Osteocyte (in vitro differentiated cells): Measurements from ENCODE around the gene QSOX1. TPM values are rescaled to one million over a fixed set of nuclear protein-coding genes. Genes with fewer than 3 reads are reported as not detected.

Source experiments
- DNase-seq: peaks from one replicate; pipeline ENCODE4 v3.0.0; 2021; ENCODE audit warnings: mixed read lengths; ENCODE audit not compliant: unreplicated experiment; ENCODE audit errors: extremely low spot score
- H3K27ac Mint-ChIP-seq: one replicate; pipeline ENCODE4 v1.8.0; 2021; ENCODE audit warnings: mild to moderate bottlenecking, mixed read lengths; ENCODE audit not compliant: unreplicated experiment
- H3K27me3 Mint-ChIP-seq: one replicate; pipeline ENCODE4 v1.8.0; 2021; ENCODE audit warnings: mixed read lengths; ENCODE audit not compliant: unreplicated experiment
- H3K36me3 Mint-ChIP-seq: one replicate; pipeline ENCODE4 v1.8.0; 2021; ENCODE audit warnings: mixed read lengths; ENCODE audit not compliant: unreplicated experiment
- H3K4me1 Mint-ChIP-seq: one replicate; pipeline ENCODE4 v1.8.0; 2021; ENCODE audit warnings: mixed read lengths; ENCODE audit not compliant: unreplicated experiment
- H3K4me3 Mint-ChIP-seq: one replicate; pipeline ENCODE4 v1.8.0; 2021; ENCODE audit warnings: mild to moderate bottlenecking, moderate library complexity, mixed read lengths; ENCODE audit not compliant: unreplicated experiment
- H3K9me3 Mint-ChIP-seq: one replicate; pipeline ENCODE4 v1.8.0; 2021; ENCODE audit warnings: mixed read lengths; ENCODE audit not compliant: unreplicated experiment
- total RNA-seq: library from RNA; stranded (reverse); gene quantifications from 2 replicates; pipeline ENCODE4 v1.2.1, GENCODE V29; 2021
- TF ChIP-seq, protein P1 (sequence below): fragments of 200-600 bp; sonication (generic); IDR thresholded peaks from 2 replicates; pipeline ENCODE4 v1.5.0; 2021; ENCODE audit warnings: antibody characterized with exemption, mild to moderate bottlenecking, moderate library complexity

The QSOX1 gene
- total RNA-seq, 1 donor from 2014 or later = 152 TPM

DNA sequence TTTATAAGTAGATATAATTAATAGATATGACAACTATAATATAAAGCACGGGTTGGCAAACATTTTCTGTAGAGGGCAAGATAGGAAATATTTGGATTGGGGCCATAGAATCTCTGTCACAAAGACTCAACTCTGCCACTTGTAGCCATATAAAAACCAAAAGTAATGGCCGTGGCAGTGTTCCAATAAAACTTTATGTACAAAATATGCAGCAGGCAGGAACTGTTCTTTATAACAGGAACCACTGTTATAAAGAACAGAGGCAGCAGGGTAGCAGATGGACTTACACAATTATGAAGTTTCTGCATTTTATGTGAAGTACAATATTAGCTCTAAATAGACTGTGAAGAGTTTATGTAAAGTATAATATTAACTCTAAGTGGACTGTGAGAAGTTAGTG lies 16.9 kb upstream of the QSOX1 start:
- DNase-seq = no peak
- TF ChIP-seq, protein P1, sequence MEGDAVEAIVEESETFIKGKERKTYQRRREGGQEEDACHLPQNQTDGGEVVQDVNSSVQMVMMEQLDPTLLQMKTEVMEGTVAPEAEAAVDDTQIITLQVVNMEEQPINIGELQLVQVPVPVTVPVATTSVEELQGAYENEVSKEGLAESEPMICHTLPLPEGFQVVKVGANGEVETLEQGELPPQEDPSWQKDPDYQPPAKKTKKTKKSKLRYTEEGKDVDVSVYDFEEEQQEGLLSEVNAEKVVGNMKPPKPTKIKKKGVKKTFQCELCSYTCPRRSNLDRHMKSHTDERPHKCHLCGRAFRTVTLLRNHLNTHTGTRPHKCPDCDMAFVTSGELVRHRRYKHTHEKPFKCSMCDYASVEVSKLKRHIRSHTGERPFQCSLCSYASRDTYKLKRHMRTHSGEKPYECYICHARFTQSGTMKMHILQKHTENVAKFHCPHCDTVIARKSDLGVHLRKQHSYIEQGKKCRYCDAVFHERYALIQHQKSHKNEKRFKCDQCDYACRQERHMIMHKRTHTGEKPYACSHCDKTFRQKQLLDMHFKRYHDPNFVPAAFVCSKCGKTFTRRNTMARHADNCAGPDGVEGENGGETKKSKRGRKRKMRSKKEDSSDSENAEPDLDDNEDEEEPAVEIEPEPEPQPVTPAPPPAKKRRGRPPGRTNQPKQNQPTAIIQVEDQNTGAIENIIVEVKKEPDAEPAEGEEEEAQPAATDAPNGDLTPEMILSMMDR = no peak
- Mint-ChIP-seq H3K4me3 (no peak overlapping the region), H3K9me3 (no peaks in the 10 kb centered on the region), H3K4me1 (no peaks in the 10 kb centered on the region), H3K36me3 (no peaks in the 10 kb centered on the region), H3K27me3 (no peaks in the 10 kb centered on the region), H3K27ac (no peak overlapping the region)

DNA sequence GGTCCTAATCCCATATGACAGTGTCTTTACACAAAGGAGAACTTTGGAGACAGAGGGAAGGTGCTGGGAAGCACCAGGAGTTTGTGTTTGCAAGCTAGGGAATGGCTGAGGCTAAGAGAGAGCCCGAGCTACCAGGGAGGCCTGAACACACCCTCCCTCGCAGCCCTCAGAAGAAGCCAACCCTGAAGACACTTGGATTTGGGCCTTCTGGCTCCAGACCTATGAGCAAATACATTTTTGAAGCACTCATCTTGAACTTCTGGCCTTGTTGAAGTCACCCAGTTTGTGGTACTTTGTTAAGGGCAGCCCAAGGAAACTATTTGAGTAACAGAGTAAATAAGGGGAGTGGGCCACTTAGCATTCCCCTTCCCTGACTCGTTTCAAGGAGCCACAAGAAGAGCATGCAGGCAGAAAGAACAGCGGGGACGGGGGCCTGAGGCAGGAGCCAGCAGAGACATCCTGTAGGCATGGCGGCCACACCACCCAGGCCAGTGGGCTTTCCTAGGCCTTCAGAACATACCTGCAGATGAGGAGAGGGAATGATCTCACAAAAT lies 13.2 kb upstream of the QSOX1 start:
- TF ChIP-seq, protein P1 = no peak
- Mint-ChIP-seq H3K9me3 (no peaks in the 10 kb centered on the region), H3K4me3 (no peak overlapping the region), H3K4me1 (no peaks in the 10 kb centered on the region), H3K27ac (no peak overlapping the region), H3K36me3 (no peaks in the 10 kb centered on the region), H3K27me3 (no peaks in the 10 kb centered on the region)
- peak; percentile 34 for DNase-seq

DNA sequence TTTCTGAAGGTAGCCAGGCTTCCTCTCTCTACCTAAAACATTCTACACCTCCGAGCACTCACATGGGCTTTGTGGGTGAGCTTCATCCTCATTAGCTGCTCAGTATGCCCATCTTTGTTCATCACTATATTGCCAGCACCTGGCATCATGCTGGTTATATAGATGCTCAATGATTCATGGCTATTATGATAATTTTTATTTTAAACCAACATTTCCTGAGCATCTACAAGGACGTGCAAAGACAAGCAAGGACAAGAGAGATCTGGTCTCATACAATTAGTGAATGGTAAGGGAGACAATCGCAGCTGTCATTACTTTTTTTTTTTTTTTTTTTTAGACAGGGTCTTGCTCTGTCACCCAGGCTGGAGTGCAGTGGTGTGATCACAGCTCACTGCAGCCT lies 11.3 kb upstream of the QSOX1 start:
- no peaks in the 10 kb centered on the region for H3K9me3 Mint-ChIP-seq

DNA sequence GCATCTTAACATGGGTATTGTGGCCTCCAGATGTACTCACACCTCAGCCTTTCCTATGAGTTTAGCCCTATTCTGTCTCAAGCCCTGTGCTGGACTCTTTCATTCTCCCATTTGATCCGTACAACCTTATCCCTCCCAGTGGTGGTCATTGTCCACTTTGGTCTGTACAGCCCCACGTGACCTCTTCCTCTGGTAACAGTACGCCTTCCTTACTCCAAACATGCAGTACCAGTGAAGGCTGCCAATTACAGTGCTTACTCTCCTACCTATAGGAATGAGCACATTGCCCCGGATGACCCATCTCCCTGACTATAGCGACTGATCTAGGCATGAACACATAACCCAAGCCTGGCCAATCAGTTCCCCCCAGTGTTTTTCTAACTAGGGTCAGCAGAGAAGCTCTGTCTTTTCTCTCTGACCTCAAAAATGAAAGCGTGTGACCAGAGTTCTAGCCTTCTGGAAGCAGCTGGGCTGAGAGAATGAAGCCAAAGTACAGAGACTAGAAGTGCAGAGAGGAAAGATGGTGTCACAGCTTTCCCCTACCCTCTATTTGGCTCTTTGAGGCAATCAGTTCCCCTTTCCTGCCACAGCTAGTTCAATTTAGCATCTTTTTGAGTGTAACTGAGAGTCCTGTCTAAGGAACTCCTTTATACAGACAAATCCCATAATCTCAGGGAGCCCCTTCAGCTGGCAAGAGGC lies 9.9 kb upstream of the QSOX1 start:
- Mint-ChIP-seq H3K9me3 (no peaks in the 10 kb centered on the region), H3K27ac (no peak overlapping the region), H3K4me1 (no peaks in the 10 kb centered on the region), H3K27me3 (no peaks in the 10 kb centered on the region), H3K4me3 (no peak overlapping the region), H3K36me3 (no peaks in the 10 kb centered on the region)
- TF ChIP-seq, protein P1 = no peak
- DNase-seq = peak; percentile 44

More for the DNA sequence above, 11.3 kb upstream of the QSOX1 start:
- H3K27ac Mint-ChIP-seq = no peak overlapping the region
- DNase-seq = no peak
- no peaks in the 10 kb centered on the region for H3K36me3 Mint-ChIP-seq
- no peaks in the 10 kb centered on the region for H3K4me1 Mint-ChIP-seq
- H3K4me3 Mint-ChIP-seq = no peak overlapping the region
- TF ChIP-seq, protein P1 = no peak
- no peaks in the 10 kb centered on the region for H3K27me3 Mint-ChIP-seq

DNA sequence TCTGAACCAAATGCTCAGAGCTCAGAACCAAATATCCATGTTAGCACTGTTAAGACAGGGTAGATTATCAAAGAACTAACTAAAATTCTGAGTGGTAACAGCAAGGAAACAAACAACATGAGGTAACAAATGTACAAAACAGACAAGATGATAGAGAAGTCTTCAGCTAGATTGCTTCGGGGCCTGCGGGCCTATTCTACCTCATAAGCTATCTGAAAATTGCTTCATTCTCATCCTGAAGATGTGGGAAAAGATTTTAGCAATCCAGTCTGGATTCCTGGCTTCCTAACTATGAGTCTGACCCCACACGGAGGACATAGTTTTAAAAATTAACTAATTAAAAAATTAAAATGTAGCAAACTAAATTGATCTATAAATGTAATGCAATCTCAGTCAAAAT lies 9.2 kb upstream of the QSOX1 start:
- TF ChIP-seq, protein P1 = no peak
- H3K36me3 Mint-ChIP-seq = no peaks in the 10 kb centered on the region
- no peak overlapping the region for H3K4me3 Mint-ChIP-seq
- no peaks in the 10 kb centered on the region for H3K9me3 Mint-ChIP-seq
- no peak for DNase-seq
- H3K27ac Mint-ChIP-seq = no peak overlapping the region
- H3K27me3 Mint-ChIP-seq = no peaks in the 10 kb centered on the region
- H3K4me1 Mint-ChIP-seq = no peaks in the 10 kb centered on the region
